Transverse colon (tissue), 4 donors: Measurements from ENCODE around the gene GCSAM. TPM values are rescaled to one million over a fixed set of nuclear protein-coding genes. Genes with fewer than 3 reads are reported as not detected.

Source experiments
- DNase-seq: peaks from one replicate; pipeline ENCODE4 v3.0.0-alpha.2; 2019
- H3K27ac ChIP-seq, 4 donors: fragments of 200-600 bp; sonication (generic); 2 replicates each; pipeline ENCODE4 v1.5.1; 2016 to 2018; ENCODE audit warnings: inconsistent platforms in 4 of 4
- H3K27me3 ChIP-seq: fragments of 200-600 bp; sonication (generic); 2 replicates; pipeline ENCODE4 v1.5.1; 2017; ENCODE audit warnings: inconsistent platforms
- H3K36me3 ChIP-seq, 4 donors: fragments of 200-600 bp; sonication (generic); 2 replicates each; pipeline ENCODE4 v1.5.1; 2017 to 2019; ENCODE audit warnings: inconsistent platforms in 4 of 4
- H3K4me1 ChIP-seq, 4 donors: fragments of 200-600 bp; sonication (generic); 2 replicates each; pipeline ENCODE4 v1.5.1; 2017 to 2020; ENCODE audit warnings: inconsistent platforms in 4 of 4
- H3K4me3 ChIP-seq, 4 donors: fragments of 200-600 bp; sonication (generic); 1 replicate in 1 of 4; 2 replicates in 3 of 4; pipeline versions ENCODE4 v1.5.1 to v1.6.1; 2017 to 2019; ENCODE audit warnings: inconsistent platforms in 4 of 4
- H3K9me3 ChIP-seq, 2 donors: fragments of 200-600 bp; sonication (generic); 2 replicates each; pipeline ENCODE4 v1.5.1; 2017 to 2019; ENCODE audit warnings: inconsistent platforms in 2 of 2
- CTCF ChIP-seq, 5 experiments: fragments of 200-600 bp in 3 of 5; fragments of 450-650 bp in 2 of 5; sonication (generic) in 3 of 5; IDR thresholded peaks; 1 replicate in 2 of 5; 2 replicates in 3 of 5; pipeline ENCODE4 v1.5.1; 2016 to 2017; ENCODE audit warnings: antibody characterized with exemption in 5 of 5, inconsistent platforms in 3 of 5, mild to moderate bottlenecking in 2 of 5, moderate library complexity in 1 of 5
- EP300 ChIP-seq: sonication (generic); formaldehyde crosslinking; IDR thresholded peaks from one replicate; pipeline ENCODE4 v1.6.1; 2017; ENCODE audit warnings: antibody characterized with exemption, low read depth
- POLR2A ChIP-seq: fragments of 450-650 bp; IDR thresholded peaks from one replicate; pipeline ENCODE4 v1.6.1; 2016; ENCODE audit warnings: antibody characterized with exemption, mild to moderate bottlenecking, moderate library complexity
- POLR2AphosphoS5 ChIP-seq, 3 donors: sonication (generic); formaldehyde crosslinking; IDR thresholded peaks; one replicate each; pipeline ENCODE4 v1.6.1; 2016; ENCODE audit warnings: antibody characterized with exemption in 3 of 3
- WGBS, 2 donors: methylation state at CpG; one replicate each; pipeline ENCODE4 v1.1.5; 2018; ENCODE audit warnings: low coverage in 1 of 2; 5-methylcytosine and 5-hydroxymethylcytosine counted together
- in situ Hi-C, 4 donors: fragments of 200-750 bp; cut with MboI; loops; one replicate each; pipeline versions ENCODE4 v1.15.0 to v1.15.1; 2017; ENCODE audit warnings: low sequenced_read_pairs in 3 of 4, low pct_ligation_motif_present in 1 of 4, low pct_unique_long_range_greater_than_20kb in 1 of 4
- intact Hi-C: fragments of 100-400 bp; cut with DNase I; formaldehyde crosslinking; loops from one replicate; pipeline ENCODE4 v1.15.1; 2023; ENCODE audit warnings: low total_unique reads
- total RNA-seq, 4 donors: library from RNA; depleted of rRNA; stranded (reverse); fragments of >200 nt; gene quantifications; one replicate each; pipeline ENCODE4 v1.1.0, GENCODE V29; 2016

GCSAM gene
- total RNA-seq, 4 donors from 2014 or later: 0.64 to 0.68 TPM; not detected in 2

GRCh38 chr3:112167758-112168157, 34.7 kb upstream of the GCSAM start:
- intact Hi-C loops (no loop called here), in situ Hi-C loops (no loop called here)
- H3K9me3 ChIP-seq: no peaks in the 10 kb centered on the region
- no peak overlapping the region for H3K4me3 ChIP-seq
- H3K36me3 ChIP-seq: no peaks in the 10 kb centered on the region
- no peak for DNase-seq
- no peaks in the 10 kb centered on the region for H3K4me1 ChIP-seq
- WGBS, 2 donors: 81% methylated on average over 2 of the region's 2 CpGs; no CpG with 5 or more reads in 1 of the 2 donors
- no peak for TF ChIP-seq CTCF (IDR thresholded peaks at IDR 0.05)
- no peak for TF ChIP-seq POLR2AphosphoS5 (IDR thresholded peaks at IDR 0.05)
- H3K27me3 ChIP-seq: no peaks in the 10 kb centered on the region
- H3K27ac ChIP-seq: no peak overlapping the region

GRCh38 chr3:112149136-112149535, 16.1 kb upstream of the GCSAM start:
- intact Hi-C loops: no loop called here

GRCh38 chr3:112143689-112144088, 10.6 kb upstream of the GCSAM start:
- no peak for DNase-seq
- Histone ChIP-seq H3K27me3 (no peaks in the 10 kb centered on the region), H3K27ac (no peak overlapping the region), H3K4me1 (no peaks in the 10 kb centered on the region), H3K36me3 (no peaks in the 10 kb centered on the region), H3K4me3 (no peak overlapping the region), H3K9me3 (peaks cover 13 to 14% of the 10 kb centered on the region in 2 donors)
- intact Hi-C loops: no loop called here
- in situ Hi-C loops: loop anchor here in 2 of 4 donors (25.0 kb wide), 1 partner anchor 369 kb away; no protein-coding TSS in a partner anchor
- 38 to 68% methylated on average over 1 of the region's 1 CpG for WGBS, 2 donors
- TF ChIP-seq POLR2AphosphoS5 (IDR thresholded peaks at IDR 0.05) (no peak), EP300 (no peak), POLR2A (no peak), CTCF (IDR thresholded peaks at IDR 0.05) (no peak)

More at GRCh38 chr3:112149136-112149535, 16.1 kb upstream of the GCSAM start:
- 91% methylated on average over 1 of the region's 1 CpG; no CpG with 5 or more reads in 1 of the 2 donors for WGBS, 2 donors
- peaks cover 13 to 19% of the 10 kb centered on the region in 2 donors for H3K9me3 ChIP-seq
- no peak overlapping the region for H3K4me3 ChIP-seq
- no peak overlapping the region for H3K27ac ChIP-seq
- no peaks in the 10 kb centered on the region for H3K36me3 ChIP-seq
- TF ChIP-seq POLR2AphosphoS5 (IDR thresholded peaks at IDR 0.05): no peak
- TF ChIP-seq POLR2A: no peak
- no peak for TF ChIP-seq CTCF (IDR thresholded peaks at IDR 0.05)
- TF ChIP-seq EP300: no peak
- in situ Hi-C loops: loop anchor here in 2 of 4 donors (25.0 kb wide), 1 partner anchor 363 kb away; no protein-coding TSS in a partner anchor
- no peak for DNase-seq
- H3K27me3 ChIP-seq: no peaks in the 10 kb centered on the region
- peaks cover 0 to 6% (median 3%) of the 10 kb centered on the region in 4 donors for H3K4me1 ChIP-seq

GRCh38 chr3:112143251-112143650, 10.2 kb upstream of the GCSAM start:
- no peaks in the 10 kb centered on the region for H3K27me3 ChIP-seq
- in situ Hi-C loops: loop anchor here in 2 of 4 donors (25.0 kb wide), 1 partner anchor 369 kb away; no protein-coding TSS in a partner anchor
- H3K9me3 ChIP-seq: peaks cover 12 to 13% of the 10 kb centered on the region in 2 donors
- intact Hi-C loops: no loop called here
- TF ChIP-seq CTCF (IDR thresholded peaks at IDR 0.05) (no peak), EP300 (no peak), POLR2AphosphoS5 (IDR thresholded peaks at IDR 0.05) (no peak), POLR2A (no peak)
- no peak overlapping the region for H3K27ac ChIP-seq
- 69 to 100% methylated on average over 1 of the region's 1 CpG for WGBS, 2 donors
- H3K4me1 ChIP-seq: no peaks in the 10 kb centered on the region
- H3K36me3 ChIP-seq: no peaks in the 10 kb centered on the region
- DNase-seq: no peak
- no peak overlapping the region for H3K4me3 ChIP-seq
